Right forelimb (tissue), 1 donor: ENCODE measurements around the gene DPEP1.
"Not testable (repeated sequence)": the region's sequence is repeated elsewhere in the genome, so short reads cannot be mapped to it uniquely, and the experiment has no call there.

ENCODE experiments used
- DNase-seq: peaks from one replicate; pipeline ENCODE4 v3.0.0-alpha.2; 2018

Gene DPEP1

DNA sequence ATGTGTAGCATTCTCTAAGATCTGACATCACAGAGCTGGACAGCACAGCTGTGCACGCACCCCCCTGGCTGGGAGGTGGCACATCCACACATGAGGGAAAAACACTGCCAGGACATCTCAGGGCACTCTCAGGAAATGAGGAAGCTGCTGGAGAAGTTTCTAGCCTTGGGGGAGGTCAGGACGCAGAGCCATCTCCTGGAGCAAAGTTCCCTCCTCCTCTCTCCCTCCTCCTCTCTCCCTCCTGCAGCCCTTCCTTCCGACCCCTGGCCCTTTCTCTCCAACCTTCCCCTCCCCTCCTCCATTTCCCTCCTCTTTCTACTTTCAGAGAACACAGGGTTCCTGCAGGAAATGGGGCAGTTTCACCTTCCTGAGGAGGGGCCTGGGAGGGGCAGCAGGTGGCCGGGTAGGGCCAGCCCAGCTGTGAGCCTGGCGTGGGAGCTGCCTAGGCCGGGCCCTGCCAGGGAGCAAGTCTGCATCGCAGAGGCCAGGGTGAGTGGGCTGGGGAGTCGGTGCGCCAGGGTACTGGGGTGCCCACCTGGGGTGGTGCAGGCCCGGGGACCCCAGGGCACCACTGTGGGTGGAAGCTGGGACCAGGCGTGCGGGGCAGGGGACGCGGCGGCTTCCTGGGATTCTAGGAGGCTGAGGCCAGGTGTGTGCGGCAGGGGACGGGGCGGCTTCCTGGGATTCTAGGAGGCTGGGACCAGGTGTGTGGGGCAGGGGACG, at the start of gene DPEP1:
Gene DPEP1, plus strand, starts transcription at position 412 of the 723 bp plus-strand sequence. CDS start 16,769 bp downstream, outside the sequence.
- DNase-seq: no peak

DNA sequence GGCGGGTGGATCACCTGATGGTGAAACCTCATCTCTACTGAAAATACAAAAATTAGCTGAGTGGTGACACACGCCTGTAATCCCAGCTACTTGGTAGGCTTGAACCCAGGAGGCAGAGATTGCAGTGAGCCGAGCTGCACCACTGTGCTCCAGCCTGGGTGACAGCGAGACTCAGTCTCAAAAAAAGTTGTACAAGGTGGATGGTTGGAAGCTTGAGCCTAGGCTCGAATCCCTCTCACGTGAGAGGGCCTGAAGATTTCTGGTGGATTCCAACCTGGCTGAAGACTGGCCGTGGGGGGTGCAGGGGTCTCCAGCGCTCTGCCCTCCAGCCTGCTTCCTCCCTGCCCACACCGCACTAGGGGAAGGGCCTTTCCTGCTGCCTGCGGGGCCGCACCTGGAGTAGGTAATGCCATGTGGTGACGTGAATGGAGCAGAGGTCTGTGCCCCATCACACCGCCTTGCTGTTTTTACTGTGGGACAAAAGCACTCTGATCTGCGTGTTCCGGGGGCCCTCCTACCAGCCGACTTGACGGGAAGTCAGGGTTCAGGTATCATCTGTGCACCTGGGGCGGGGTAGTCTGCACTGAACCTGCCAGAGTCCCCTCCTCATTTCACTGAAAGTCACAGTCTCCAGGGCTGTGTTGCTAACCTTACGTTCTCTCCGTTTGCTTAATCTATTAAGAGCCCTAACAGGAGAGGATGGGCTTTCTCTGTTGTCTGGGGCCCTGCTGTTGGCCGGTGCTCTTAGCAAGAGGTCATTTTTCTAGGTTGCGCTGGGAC, 48.8 kb upstream of the DPEP1 start:
- no peak for DNase-seq

DNA sequence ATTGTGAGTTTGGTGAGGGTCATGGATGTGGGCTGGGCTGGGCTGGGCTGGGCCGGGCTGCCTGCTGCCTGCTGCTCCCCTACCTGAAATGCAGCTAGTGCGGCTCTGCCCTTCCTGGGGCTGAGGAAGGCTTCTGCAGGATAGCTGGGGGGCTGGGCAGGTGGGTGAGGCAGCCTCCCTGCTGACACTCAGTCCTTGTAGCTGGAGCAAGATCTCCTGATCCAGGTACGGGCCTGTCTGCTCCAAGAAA, 48.3 kb upstream of the DPEP1 start:
- no peak for DNase-seq

DNA sequence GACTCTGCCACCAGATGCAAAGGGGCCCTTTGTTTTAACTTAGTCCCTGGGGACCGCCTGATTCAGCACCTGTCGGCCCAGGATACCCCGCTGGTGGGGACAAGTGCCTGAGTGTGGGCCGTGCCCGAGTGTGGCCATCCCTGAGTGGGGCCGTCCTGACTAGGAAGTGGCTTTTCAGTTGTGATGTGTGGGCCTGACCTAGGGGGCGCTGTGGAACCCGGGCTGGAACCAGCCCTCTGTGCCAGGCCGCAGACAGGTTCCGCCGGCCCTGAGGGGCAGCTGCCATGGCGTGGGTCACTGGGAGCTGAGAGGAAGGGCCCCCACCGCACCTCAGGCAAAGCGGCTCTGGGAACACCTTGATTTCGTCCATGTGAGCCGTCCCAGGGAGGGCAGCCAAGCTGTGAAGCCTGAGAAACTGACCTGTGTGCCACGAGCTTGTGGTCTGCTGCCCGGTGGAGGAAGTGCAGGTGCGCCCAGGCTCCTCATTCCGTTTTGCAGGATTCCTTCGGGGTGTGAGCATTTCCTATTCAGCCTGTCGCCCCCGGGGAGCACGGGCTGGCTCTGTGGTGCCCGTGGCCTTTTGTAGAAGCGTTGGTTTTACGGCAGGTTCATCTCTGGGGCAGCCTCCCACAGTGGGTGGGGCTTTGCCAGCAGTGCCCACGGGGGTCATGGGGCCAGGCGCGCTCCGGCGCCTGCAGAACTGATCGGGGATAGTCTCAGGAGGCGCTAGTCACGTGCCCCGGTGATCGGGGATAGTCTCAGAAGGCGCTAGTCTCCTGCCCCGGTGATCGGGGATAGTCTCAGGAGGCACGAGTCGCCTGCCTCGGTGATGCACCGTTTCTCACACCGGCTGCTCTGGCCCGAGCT, 47.7 kb upstream of the DPEP1 start:
- no peak for DNase-seq

DNA sequence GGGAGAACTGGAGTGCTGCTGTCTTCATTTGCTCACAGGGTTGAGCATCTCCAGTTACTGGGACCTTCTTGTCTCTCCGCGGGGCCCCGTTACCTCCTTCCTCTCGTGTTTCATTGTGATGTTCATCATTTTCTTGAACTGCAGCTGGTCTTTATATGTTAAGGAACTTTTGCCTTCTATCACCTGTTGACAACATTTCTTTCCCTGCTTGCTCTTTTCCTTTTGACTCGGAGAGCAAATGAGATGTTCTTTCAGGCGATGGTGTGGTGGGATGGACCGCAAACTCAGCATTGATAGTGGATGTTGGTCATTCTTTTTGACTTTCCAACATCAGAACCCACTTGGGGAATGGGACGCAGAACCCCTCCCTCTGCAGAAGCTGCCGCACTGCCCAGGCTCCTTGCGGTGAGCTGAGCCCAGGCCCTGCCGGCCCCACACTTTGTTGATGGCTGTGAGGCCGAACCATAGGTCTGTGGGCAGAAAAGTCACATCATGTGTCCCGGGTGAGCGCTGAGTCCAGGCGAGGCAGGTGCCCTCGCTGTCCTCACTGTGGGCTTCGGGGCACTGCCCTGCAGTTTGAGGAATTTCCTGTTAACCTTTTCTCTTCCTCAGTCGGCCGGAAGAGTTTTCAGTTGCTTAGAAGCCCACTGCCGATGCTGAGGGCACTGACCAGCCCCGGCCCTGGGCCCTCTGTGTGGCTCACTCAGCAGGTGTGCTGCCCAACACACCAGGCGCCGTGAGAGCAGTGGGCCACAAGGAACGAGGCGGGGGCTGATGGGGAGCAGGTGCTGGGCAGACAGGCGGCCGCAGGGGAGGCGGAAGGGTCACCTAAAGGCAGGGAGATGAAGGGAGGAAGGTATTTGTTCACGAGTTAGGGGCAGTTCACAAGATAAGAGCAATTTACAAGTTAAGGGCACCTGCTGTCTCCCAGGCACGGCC, 45.5 kb upstream of the DPEP1 start:
- DNase-seq: no peak

DNA sequence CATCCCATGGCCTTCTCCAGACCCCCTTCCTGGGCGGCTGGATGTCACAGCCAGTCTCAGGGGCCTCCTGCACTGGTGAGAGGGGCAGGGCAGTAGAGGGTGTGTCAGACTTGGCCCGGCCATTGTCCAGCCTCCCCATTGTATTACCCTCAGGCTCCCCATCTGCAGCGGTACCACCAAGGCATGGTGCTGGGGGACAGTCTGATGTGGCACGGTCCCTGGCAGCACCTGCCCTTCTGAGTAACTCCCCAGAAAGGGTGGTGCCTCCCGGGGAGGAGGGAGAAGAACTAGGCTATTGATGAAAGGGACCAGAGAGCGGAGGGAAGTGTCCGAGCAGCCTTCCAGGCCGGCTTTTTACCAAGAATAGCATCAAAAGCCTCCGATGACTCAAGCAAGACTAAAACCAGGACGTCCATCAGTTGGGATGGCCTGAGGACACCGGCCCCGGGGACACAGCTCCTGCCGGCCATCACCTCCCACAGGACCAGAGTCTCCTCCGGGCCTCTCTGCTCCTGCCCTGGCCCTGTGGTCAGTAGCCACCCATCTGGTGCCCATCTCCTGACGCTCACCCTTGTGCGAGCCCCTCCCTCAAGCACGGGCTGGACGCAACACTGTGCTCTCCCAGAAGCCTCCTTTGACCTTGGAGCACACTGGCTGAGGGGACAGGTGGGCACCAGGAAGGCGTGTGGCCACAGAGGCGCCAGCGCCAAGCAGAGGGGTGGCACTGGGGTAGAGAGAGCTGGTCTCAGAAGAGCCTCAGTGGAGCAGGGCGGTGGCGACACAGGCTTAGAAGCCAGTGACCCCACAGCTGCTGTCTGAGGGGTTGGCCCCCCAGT, 43.7 kb upstream of the DPEP1 start:
- no peak for DNase-seq

DNA sequence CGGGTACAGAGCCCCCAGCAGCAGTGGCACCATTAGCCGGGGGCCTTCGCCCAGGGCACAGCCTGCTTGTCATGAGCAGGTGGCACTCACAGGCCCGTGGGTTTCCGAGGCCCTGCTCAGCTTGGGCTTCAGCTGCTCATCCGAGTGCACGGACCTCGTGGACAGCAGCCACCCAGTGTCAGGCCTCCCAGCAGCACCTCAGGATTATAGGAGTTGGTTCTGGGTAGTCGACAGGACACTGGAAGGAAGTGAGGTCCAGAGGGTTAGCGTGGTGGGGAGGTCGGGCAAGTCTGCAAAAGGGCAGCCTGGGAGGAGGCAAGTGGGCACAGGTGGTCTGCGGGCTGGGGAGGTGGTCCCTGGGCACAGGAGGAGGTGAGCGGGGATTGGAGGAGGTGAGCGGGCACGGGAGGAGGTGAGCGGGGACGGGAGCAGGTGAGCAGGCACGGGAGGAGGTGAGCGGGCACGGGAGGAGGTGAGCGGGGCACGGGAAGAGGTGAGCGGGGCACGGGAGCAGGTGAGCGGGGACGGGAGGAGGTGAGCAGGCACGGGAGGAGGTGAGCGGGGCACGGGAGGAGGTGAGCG, 43.0 kb upstream of the DPEP1 start:
- no peak for DNase-seq

DNA sequence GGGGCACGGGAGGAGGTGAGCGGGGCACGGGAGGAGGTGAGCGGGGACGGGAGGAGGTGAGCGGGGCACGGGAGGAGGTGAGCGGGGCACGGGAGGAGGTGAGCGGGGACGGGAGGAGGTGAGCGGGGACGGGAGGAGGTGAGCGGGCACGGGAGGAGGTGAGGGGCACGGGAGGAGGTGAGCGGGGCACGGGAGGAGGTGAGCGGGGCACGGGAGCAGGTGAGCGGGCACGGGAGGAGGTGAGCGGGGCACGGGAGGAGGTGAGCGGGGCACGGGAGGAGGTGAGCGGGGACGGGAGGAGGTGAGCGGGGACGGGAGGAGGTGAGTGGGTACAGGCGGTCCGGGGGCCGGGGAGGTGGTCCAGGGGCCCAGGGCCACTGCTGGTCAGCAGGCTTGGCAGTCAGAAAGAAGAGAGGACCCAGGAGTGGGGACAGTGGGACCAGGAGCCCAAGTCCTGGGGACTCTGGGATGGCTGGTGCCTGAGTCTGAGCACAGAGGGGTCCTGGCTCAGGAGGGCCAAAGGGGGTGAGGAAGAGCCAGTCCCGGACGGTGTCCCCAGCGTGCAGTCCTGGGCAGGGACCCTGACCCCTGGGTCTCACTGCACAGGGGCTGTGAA, 42.4 kb upstream of the DPEP1 start:
- not testable (repeated sequence) for DNase-seq

DNA sequence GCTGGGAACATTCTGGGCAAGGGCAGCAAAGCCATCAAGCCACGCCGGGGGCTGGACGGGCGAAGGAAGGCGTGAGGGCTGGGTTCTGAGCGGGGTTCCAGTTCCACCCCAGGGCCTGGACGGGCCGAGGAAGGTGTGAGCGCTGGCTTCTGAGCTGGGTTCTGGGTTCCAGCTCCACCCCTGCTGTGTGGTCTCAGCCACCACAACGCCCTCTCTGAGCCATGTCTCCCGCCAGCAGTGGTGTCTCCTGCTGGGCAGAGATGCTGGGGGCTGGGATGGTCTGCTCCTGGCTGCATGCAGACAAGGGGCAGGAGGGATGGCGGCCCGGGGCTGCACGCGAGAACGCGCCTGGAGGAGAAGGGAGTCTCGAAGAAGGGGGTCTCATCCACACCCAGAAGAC, 41.8 kb upstream of the DPEP1 start:
- no peak for DNase-seq

DNA sequence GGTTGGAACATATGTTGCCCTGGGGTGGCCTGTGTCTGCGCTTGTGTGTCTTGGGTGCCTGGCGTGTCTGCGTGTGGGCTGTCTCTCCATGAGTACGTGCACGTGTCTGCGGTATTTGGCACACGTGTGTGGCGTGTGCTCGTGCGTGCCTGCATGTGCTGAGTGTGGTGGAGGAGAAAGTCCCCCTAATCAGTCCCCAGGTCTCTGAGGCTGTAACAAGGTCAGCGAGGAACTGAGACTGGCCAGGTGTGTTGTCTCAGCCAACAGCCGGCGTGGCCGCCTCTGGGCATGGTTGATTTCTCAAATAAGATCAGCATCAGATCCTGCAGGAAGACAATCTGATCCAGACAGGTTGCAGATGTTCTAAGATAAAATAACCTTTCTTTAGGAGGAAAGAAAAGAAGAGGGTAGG, 41.4 kb upstream of the DPEP1 start:
- DNase-seq: no peak

DNA sequence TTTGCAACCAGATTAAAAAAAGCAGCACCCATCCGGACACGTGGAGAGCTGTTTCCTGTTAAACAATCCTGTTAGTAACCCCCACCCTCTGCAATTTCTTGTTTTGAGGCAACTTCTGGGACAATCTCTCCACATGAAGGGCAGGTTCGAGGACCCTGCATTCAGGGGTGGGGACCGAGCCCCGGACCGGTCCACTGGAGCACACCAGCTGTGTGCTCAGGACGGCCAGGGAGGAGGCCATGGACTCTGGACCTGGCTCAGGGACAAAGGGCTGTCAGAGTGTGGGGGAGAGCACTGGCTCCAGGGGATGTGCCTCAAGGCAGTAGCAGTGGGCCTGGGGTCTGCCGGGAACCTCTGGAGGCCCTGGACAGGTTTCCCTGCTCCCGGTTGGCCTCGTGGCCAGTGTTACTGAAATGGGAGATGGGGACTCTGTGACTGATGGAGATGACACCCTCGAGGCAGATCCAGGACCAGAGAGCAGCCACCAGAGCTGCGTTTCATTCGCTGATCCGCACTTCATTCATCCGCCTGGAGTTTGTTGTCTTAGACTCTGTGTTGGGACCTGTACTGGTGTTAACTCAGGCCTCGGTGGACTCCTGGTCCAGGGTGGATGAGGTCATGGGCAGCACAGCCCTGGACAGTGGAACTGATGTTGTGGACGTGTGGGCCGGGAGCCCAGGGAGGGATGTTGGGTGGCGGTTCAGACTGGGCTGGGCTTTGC, 40.8 kb upstream of the DPEP1 start:
- no peak for DNase-seq

DNA sequence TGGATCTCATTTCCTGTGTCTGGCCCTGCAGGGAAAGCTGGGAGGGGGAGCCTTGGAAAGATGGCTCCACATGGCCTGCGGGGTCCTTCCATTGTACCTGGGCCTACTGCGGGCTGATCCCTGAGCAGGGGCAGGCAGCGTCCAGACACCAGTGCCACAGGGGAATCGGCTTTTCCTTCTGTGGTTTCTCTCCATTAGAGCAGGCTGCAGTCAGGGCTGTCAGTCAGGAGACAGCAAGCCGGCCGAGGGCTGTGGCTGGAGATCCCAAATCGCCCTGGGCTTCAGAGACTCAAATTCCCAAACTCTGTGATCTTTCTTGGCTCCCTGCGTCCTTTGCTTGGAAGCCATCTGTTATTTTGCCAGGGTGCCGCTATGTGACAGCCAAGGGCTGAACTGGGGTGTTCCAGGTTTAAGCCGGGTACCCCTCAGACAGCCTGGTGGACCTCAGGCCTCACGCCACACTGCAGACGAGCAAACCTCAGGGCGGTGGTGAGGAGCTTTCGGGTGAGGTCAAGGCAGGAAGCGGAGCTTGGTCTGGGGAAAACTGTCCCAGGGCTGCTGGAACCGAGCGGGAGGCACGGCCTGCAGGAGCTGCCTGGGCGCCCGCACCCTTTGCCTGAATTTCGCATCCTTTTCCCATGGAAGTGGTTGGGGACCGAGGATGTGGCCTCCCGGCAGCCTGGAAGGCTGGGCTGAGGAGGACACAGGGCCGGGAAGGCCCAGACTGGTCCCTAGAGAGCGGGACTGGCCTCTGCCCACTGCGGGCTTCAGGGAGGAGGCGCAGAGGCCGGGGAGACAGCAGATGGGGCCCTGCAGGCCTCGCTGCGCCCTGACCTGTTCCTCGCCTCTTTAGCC, 39.4 kb upstream of the DPEP1 start:
- no peak for DNase-seq

DNA sequence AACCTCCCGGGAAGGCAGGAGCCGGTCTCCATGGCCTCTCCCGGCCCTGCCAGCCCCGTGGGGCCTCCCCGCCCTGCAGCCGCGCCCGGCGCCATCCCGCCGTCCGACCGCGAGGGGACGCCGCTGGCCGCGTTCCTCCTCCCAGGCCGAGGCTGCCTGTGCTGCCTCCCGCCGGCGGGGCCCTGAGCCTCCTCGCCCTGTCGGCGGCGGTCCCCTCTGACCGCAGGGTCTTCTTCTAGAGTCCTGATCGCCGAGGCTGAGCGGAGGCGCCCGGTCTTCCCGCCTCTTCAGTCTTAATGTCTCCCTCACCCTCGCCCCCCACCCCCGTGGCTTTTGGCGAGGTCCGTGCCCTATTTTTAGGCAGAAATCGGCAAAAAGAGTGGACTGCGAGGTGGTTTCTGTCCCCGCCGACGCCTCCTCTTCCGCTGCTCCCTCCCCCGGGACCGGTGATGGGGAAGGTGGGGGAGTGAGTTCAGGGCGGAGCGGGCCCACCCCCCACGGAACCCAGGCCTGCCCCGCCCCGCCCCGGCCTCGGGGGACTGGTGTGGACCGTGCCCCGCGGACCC, 38.7 kb upstream of the DPEP1 start:
- no peak for DNase-seq

DNA sequence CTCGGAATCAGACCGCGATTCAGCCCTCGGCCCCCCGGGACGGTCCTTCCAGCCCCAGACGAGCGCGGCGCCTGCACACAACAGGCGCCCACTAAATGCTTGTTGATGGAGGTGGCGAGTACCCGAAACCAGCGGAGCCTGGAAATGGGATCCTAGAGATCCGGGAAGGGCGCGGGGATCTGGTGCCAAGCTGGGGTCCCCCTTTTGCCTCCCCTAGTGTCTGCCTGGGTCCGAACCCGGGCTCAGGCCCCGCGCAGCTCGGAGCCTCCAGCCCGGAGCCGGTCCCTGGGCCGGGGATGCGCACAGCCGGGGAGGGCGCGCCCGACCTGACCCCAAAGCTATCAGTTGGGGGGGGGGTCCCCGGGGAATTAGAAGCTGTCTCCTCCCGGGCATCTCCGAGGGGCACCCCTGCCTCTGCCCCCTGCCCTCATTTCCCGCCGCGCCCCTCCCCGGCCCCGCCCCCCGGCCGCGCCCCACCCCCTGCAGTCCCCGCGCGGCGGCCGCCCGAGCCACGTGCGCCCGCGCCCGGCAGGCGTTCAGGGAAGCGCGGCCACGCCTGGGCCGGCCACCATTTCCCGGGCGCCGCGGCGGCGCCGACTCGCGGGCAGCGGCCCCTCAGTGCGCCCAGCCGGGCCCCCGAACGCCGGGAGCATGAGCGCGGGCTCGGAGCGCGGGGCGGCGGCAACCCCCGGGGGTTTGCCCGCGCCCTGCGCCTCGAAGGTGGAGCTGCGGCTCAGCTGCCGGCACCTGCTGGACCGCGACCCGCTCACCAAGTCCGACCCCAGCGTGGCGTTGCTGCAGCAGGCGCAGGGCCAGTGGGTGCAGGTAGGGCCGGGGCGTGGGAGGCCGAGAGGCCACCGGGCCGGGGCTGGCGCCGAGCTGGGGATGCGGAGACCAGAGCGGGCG, 37.9 kb upstream of the DPEP1 start, which contains the start of gene CPNE7:
Gene CPNE7, plus strand, starts transcription at position 512 of the 906 bp plus-strand sequence. Its CDS starts 140 bp downstream, at position 652.
- DNase-seq: no peak

DNA sequence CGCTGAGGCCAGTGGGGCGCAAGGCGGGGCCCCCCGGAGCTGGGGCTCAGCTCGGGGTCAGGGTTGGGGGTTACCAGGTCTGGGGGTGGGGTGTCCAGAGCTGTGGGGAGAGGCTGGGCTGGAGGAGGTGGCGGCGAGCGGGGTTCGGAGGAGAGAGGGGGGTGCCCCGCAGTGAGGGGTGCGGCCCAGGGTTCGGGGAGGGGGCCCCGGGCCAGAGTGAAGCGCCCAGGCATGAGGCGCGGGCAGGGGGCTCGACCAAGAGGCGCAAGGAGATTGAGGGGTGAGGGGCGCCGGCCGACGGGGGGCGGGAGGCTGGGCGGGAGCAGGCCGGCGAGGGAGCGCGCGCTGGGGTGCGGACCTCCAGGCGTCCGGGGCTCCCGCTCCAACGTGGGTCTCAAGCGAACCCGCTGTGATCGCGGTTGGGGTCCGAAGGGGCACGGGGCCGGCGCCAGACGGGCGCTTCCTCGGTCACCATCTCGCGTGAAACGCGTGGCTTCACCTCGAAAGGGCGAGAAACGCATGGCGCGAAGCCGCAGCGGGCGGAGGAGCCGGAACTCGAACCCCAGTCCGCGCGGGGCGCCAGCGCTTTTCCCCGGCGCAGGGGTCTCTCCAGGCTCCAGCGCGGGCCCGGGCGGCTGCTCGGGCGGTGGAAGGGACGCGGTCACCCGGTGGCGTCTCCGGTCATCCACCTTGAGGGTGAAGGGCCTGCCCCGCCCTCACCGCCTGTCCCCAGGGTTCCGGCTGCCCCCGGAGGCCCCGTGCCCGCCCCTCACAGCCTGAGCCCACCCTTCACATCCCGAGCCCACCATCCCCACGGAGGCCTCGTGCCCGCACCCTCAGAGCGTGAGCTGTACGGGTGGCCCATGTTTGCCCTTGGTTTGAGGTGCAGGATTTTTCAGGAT, 37.0 kb upstream of the DPEP1 start:
- no peak for DNase-seq

DNA sequence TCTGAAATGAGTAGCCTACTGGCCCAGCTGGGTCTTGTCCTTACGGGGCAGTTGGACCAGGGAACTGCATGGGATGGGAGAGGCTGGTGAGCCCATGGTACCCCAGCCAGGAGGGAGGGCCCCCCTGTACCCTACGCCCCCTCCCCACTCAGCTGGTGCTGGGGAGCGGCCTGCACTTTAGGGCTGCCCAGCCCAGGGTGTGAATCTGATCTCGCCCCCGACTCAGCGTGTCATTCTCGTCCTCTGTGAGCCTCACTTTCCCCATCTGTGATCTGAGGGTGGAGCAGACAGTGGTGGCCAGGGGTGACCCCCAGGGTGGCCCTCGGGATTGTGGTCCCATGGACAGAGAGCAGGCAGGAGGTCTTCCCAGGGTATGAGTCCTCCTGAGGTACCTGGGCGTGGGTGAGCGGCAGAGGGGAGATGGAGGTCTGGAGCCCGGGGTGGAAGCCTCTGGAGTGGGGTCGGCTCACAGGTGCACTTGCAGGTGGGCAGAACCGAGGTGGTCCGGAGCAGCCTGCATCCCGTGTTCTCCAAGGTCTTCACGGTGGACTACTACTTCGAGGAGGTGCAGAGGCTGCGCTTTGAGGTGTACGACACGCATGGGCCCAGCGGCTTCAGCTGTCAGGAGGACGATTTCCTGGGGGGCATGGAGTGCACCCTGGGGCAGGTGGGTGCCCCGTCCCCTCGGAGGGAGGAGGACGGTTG, 36.2 kb upstream of the DPEP1 start:
- DNase-seq: no peak
